Measurements from ENCODE around the gene MRPL9.

GRCh38 chr1:151728151-151729054 lies 34.9 kb downstream of the MRPL9 start:
- TF ChIP-seq, protein P1, sequence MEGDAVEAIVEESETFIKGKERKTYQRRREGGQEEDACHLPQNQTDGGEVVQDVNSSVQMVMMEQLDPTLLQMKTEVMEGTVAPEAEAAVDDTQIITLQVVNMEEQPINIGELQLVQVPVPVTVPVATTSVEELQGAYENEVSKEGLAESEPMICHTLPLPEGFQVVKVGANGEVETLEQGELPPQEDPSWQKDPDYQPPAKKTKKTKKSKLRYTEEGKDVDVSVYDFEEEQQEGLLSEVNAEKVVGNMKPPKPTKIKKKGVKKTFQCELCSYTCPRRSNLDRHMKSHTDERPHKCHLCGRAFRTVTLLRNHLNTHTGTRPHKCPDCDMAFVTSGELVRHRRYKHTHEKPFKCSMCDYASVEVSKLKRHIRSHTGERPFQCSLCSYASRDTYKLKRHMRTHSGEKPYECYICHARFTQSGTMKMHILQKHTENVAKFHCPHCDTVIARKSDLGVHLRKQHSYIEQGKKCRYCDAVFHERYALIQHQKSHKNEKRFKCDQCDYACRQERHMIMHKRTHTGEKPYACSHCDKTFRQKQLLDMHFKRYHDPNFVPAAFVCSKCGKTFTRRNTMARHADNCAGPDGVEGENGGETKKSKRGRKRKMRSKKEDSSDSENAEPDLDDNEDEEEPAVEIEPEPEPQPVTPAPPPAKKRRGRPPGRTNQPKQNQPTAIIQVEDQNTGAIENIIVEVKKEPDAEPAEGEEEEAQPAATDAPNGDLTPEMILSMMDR (IDR thresholded peaks at IDR 0.05): no peak
- no peak for TF ChIP-seq POLR2A (IDR thresholded peaks at IDR 0.05)
